ENCODE results near the gene SLC22A5. TPM values are rescaled to one million over a fixed set of nuclear protein-coding genes. Genes with fewer than 3 reads are reported as not detected.
"Not testable (repeated sequence)": the region's sequence is repeated elsewhere in the genome, so short reads cannot be mapped to it uniquely, and the experiment has no call there.

Gene SLC22A5
- total RNA-seq, 4 donors from 2014 or later: 13.2 to 25.4 (median 15.7) TPM

DNA sequence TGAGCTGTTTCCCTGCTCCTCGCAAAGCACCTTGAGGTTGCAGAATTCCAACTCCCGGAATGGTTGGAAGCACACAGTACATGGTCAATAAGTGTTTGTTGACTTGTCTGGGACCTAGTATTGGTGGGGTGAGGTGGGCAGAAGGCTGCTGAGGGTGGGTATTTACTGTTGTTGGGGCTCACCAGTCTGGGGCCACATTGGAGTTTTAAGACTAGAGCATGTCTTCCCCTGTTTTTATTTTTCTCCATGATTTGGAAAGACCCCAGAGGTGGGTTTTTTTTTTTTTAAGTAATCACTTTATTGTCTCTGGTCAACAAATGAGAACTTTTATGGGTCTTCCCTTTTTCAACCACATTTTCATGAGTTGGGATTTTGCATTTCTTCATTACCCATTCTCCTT is 65.9 kb downstream of the SLC22A5 start:
- WGBS, 2 donors: 97 to 100% methylated on average over 2 of the region's 2 CpGs
- peak in 1 of 2 donors; percentile 15 for DNase-seq (ENCODE audit: low spot score in 2 of 2)
- H3K4me3 ChIP-seq (ENCODE audit: low read depth, poor library complexity, severe bottlenecking): no peak overlapping the region
- TF ChIP-seq POLR2A (IDR thresholded peaks at IDR 0.05): no peak
- TF ChIP-seq, protein P1, sequence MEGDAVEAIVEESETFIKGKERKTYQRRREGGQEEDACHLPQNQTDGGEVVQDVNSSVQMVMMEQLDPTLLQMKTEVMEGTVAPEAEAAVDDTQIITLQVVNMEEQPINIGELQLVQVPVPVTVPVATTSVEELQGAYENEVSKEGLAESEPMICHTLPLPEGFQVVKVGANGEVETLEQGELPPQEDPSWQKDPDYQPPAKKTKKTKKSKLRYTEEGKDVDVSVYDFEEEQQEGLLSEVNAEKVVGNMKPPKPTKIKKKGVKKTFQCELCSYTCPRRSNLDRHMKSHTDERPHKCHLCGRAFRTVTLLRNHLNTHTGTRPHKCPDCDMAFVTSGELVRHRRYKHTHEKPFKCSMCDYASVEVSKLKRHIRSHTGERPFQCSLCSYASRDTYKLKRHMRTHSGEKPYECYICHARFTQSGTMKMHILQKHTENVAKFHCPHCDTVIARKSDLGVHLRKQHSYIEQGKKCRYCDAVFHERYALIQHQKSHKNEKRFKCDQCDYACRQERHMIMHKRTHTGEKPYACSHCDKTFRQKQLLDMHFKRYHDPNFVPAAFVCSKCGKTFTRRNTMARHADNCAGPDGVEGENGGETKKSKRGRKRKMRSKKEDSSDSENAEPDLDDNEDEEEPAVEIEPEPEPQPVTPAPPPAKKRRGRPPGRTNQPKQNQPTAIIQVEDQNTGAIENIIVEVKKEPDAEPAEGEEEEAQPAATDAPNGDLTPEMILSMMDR (IDR thresholded peaks at IDR 0.05): no peak
- intact Hi-C loops (cut with DNase I; ENCODE audit: low total_unique reads): no loop called here

- 72 to 82% methylated on average over 2 of the region's 2 CpGs for WGBS, 2 donors
- peak in 1 of 2 donors; percentile 53 for DNase-seq (ENCODE audit: low spot score in 2 of 2)
- TF ChIP-seq POLR2A (IDR thresholded peaks at IDR 0.05): no peak
- TF ChIP-seq, protein P1 (IDR thresholded peaks at IDR 0.05): no peak
These were observed 66.4 kb downstream of the SLC22A5 start for GRCh38 chr5:132435886-132436285.

GRCh38 chr5:132436936-132437335 is 67.4 kb downstream of the SLC22A5 start:
- no peak for TF ChIP-seq POLR2A (IDR thresholded peaks at IDR 0.05)
- TF ChIP-seq, protein P1 (IDR thresholded peaks at IDR 0.05): no peak
- DNase-seq (ENCODE audit: low spot score in 2 of 2): peak in 1 of 2 donors; percentile 37
- no peak overlapping the region for H3K4me3 ChIP-seq (ENCODE audit: low read depth, poor library complexity, severe bottlenecking)
- intact Hi-C loops (cut with DNase I; ENCODE audit: low total_unique reads): no loop called here
- 98% methylated on average over 3 of the region's 3 CpGs for WGBS, 2 donors

More at GRCh38 chr5:132435886-132436285, 66.4 kb downstream of the SLC22A5 start:
- intact Hi-C loops (cut with DNase I; ENCODE audit: low total_unique reads): no loop called here
- no peak overlapping the region for H3K4me3 ChIP-seq (ENCODE audit: low read depth, poor library complexity, severe bottlenecking)

DNA sequence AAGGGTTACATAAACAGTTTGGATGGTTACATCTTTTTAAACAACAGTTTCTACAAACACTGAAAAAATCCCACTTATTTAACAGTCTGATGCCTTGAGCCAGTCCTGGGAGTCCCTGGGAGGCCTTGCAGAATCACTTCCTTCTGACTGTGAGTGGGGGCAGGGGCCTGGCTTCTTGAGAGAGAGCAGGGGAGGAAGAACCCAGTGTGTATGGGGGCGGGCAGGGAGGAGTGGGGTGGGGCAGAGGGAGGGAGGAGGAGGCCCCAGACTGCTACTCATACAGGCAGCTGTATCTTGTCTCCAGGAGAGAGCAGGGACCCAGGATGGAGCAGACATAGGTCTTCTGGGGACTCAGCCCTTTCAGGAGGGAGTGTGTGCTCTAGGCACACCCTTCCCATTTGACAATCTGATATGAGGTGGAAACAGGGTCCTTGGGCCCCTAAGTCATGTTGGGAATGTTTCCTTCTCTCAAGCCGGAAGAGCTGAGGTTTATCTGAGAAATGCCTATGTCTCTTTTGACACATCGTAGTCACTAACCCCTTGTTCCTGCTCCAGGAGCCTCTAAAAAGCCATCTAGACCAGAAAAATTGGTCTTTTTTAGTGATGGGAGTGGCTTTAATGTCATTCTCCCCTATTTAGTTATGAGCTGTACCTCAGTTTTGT is 68.2 kb downstream of the SLC22A5 start:
- DNase-seq (ENCODE audit: low spot score in 2 of 2): peak; percentile 61 to 93
- intact Hi-C loops (cut with DNase I; ENCODE audit: low total_unique reads): no loop called here
- no peak overlapping the region for H3K4me3 ChIP-seq (ENCODE audit: low read depth, poor library complexity, severe bottlenecking)
- TF ChIP-seq POLR2A (IDR thresholded peaks at IDR 0.05): no peak
- TF ChIP-seq, protein P1 (IDR thresholded peaks at IDR 0.05): no peak
- WGBS, 2 donors: 51 to 59% methylated on average over 3 of the region's 3 CpGs

GRCh38 chr5:132438267-132438645 is 68.7 kb downstream of the SLC22A5 start:
- peak in 1 of 2 donors; percentile 32 for DNase-seq (ENCODE audit: low spot score in 2 of 2)
- intact Hi-C loops (cut with DNase I; ENCODE audit: low total_unique reads); H3K4me3 ChIP-seq (ENCODE audit: low read depth, poor library complexity, severe bottlenecking): not testable (repeated sequence)
- 92 to 99% methylated on average over 3 of the region's 3 CpGs for WGBS, 2 donors

DNA sequence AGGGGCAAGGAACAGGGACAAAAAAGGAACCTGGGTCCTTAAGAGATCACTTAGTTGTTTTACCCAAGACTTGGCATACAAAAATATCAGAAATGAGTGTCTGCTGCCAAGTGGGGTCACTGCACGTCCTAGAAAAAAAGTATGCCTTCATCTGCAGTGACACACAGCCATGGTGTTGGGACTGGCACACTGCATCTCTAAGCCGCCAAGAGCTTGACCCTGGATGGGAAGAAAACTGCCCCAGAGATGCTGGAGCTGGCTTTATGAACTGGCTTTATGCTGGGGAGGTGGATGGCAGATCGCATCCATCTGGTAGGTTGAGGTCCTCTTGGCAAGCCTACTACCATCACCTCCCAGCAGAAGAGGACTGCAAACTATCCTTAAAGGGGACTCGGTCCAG is 69.4 kb downstream of the SLC22A5 start:
- no peak overlapping the region for H3K4me3 ChIP-seq (ENCODE audit: low read depth, poor library complexity, severe bottlenecking)
- WGBS, 2 donors: 70 to 71% methylated on average over 4 of the region's 4 CpGs
- intact Hi-C loops (cut with DNase I; ENCODE audit: low total_unique reads): no loop called here
- peak in 1 of 2 donors; percentile 79 for DNase-seq (ENCODE audit: low spot score in 2 of 2)
- TF ChIP-seq, protein P1 (IDR thresholded peaks at IDR 0.05): no peak
- no peak for TF ChIP-seq POLR2A (IDR thresholded peaks at IDR 0.05)
